Esophagus squamous epithelium (tissue), 4 donors: Measurements from ENCODE around the gene ARID3A.

Source experiments
- CTCF ChIP-seq, 6 experiments: fragments of 450-650 bp in 4 of 6; fragments of 200-600 bp in 2 of 6; sonication (generic) in 2 of 6; IDR thresholded peaks; one replicate each; pipeline ENCODE4 v1.5.1; 2016 to 2019; ENCODE audit warnings: antibody characterized with exemption in 6 of 6, mild to moderate bottlenecking in 4 of 6, moderate library complexity in 4 of 6
- POLR2A ChIP-seq, 4 donors: fragments of 450-650 bp; IDR thresholded peaks; one replicate each; pipeline ENCODE4 v1.6.1; 2017; ENCODE audit warnings: antibody characterized with exemption in 4 of 4, mild to moderate bottlenecking in 4 of 4, moderate library complexity in 3 of 4

- no peak for TF ChIP-seq CTCF (IDR thresholded peaks at IDR 0.05)
- no peak for TF ChIP-seq POLR2A (IDR thresholded peaks at IDR 0.05)
These were observed 37.1 kb upstream of the ARID3A start for GRCh38 chr19:888581-889385.
